HG02759 (cell line): ENCODE data around the gene WNT7B.

Source experiments
- ATAC-seq: cut with Tn5 transposase; IDR thresholded peaks from one replicate; pipeline ENCODE4 v1.9.1; 2021; ENCODE audit warnings: mild to moderate bottlenecking, moderate library complexity; ENCODE audit not compliant: unreplicated experiment

Gene WNT7B

DNA sequence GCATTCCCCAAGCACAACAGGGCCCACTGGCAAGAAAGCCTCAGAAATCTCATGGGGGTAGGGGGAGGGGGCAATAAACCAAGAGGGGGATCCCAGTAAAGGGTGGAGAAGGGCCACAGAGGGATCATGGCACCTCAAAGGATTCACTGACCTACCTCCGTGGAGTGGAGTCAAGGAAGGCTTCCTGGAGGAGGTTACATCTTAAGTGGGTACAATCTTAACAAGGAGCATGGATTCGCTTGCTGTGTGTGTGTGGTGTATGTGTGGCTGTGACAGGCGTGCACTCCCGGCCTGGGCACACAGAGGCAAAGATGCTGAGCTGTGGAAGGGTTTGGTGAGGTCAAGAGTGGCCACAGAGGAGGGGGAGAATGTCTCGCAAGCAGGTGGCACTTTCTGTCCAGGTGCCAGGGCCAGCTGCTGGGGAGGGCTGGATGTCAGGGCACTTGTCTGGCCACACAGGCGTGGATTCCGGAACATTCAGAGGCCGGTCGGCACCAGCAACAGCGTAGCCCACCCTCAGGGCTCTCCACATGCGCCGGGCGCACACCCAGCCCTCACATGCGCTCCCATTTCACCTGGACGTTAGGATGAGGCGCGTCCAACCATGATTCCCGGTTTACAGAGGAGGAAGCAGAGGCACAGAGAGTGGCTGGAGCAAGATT is 43.3 kb downstream of the WNT7B start:
- ATAC-seq = no peak

DNA sequence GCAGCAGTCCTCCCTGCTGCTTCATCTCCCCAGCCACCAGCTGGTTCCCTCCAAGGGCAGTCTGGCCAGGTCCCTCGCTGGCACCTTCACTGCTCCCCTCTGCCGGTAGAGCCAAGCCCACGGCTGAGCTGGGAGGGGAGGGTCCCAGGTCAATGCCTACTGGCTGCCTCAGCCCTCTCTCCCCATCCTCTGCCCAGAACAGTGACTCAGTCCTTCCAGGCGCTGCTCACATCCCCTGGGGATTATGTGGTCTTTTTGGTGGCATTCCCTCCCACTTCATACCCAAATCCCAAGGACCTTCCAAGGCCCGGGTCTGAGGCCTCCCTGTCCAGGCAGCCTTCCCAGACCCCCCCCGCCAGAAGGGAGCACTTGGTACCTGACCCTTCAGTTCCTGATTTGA is 44.9 kb downstream of the WNT7B start:
- ATAC-seq = no peak

DNA sequence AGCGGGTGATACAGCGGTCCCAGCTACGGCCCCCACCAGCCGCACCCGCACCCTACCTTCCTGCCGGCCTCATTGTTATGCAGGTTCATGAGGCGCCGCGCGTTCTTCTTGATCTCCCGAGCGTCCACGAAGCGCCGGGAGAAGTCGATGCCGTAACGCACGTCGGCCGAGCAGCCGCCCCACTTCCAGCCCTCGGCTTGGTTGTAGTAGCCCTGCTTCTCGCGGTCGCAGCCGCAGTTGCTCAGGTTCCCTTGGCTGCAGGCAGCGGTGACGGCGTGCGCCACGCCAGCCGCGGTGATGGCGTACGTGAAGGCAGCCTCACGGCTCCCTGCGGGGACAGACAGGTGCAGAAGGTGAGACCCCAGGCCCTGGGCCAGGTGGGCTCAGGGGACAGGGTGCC is 45.9 kb downstream of the WNT7B start:
- no peak for ATAC-seq

DNA sequence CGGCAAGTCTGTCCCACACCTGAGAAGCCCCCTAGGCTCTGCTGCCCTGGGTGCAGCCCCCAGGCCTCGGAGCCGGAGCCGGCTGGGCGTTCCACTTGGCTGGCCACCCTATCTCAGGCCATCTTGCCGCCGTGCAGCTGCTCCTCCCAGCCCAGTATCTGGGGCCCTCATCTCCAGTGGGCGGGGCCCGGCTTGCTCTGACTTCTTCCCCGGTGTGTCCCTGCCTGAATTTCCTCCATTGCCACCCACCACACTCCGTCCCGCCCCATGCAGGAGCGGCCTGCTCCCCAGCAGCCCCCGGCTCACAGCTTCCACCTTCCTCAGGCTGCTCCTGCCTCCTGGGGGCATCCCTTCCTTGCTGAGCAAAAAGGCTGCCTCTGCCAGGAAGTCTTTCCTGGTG is 46.6 kb downstream of the WNT7B start:
- ATAC-seq = no peak

DNA sequence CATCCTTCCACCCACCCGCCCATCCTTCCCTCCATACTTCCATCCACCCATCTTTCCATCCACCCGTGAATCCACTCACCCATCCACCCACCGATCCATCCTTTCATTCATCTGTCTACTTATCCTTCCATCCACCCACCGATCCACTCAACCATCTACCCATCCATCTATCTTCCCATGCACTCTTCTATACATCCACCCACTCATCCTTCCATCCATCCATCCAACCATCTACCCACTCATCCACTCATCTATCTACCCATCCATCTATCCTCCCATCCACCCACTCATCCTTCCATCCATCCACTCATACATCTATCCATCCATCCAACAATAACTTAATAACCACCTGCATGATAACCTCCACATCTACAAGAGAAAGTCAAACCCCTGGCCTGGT is 47.3 kb downstream of the WNT7B start:
- ATAC-seq = no peak

DNA sequence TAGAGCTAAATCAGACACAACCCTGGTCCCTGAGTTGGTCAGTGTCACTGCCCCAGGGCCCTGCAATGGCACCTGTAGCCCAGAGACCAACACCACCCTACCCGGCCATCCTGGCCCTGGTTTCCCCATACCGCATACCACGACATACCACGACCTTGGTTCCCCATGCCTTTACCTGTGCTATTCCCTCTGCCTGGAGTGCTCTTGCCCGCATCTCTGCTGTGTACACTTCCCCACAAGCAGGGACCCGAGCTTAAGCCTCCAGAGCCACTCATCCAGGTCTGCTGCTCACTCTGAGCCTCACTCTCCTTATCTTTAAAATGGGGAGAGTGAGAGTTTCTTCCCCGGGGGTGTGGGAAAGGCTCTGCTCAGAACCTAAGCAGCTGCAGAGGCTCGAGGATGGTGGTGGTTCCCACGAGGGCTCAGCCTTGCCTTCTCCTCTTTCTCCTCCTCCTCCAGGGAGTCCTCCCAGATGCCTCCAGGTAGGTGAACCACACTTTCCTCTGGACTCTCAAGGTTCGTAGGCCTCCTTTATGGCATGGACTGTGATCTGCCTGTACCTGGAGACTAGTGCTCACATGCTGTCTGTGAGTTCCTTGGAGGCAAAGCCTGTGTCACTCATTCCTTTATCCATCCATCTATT is 48.1 kb downstream of the WNT7B start:
- ATAC-seq = no peak

DNA sequence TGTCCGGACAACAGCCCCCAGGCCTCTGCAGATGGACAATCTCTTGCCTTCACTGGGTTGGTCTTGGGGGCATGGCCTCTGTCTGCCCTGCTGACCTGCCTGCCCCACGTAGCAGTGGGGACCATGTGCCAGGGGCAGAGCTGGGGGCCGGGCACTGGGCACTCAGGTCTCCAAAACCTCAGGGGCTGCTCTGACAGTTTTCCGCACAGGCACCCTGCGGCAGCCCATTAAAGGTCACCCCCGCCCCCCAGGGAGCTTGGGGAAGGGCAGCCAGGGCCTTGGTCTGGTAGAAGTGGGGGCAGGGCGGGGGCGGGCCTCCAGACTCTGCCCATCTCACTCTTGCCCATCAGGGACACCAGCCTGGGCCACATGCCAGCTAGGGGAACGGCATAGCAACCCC is 49.9 kb downstream of the WNT7B start:
- no peak for ATAC-seq

DNA sequence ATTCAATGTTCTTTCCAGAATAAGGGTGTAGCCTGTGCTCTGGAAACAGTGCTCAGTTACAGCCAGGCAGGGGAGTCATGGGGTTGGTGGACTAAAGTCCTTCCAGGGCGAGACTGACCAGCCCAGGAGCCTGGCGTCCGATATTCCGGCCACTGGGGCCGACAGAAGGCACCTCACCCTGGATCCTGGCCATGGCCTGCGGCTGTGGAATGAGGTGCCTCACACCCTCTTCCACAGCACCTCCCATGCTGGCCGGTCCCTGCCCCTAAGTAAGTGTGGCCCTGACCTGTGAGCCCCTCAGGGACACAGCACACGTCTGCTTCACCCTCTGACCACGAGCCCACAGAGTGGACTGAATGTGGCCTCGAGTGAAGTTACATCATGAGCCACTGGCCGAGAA is 50.5 kb downstream of the WNT7B start:
- no peak for ATAC-seq

DNA sequence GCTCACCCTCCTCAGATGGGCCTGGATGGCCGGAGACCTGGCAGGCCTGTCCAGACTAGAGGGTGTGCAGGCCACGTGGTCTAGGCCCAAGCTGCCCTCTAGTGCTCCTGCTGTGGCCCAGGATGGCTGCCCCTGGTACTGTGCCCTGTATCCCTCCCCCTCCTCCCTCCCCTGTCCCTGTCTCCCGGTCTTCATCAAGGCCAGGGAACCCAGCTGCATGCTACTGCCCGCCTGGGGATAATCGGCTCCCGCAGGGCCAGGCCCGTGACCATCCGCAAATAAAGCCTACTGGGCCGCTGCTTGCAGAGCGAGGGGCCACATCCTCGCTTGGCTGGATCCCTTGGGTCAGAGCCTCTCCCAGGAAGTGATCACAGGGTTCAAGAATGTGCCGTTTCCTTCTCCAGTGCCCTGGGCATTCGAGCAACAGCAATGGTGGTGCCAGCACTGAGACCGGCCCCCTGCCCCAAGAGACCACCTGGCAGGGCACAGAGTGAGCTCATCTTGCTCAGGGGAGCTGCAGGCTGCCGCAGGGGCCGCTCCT is 51.1 kb downstream of the WNT7B start:
- no peak for ATAC-seq

DNA sequence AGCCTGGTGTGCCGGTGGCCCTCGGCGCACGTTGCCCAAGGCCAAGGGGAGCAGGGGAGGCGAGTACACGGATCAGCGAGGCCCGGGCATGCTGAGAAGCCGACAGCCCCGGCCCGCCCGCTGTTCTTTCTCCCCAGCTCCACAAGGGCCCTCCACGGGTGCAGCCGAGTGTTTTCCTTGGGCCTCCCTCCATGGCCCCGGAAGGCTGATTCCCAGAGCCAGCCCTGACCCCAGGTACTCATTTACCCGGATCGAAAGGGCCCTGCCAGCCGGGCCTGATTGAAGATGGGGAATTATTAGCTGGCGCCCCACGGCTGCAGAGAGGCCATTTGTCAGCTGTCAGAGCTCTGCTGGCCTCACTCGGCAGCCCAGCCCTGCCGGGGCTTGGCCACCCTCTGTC is 53.1 kb downstream of the WNT7B start:
- ATAC-seq = no peak

DNA sequence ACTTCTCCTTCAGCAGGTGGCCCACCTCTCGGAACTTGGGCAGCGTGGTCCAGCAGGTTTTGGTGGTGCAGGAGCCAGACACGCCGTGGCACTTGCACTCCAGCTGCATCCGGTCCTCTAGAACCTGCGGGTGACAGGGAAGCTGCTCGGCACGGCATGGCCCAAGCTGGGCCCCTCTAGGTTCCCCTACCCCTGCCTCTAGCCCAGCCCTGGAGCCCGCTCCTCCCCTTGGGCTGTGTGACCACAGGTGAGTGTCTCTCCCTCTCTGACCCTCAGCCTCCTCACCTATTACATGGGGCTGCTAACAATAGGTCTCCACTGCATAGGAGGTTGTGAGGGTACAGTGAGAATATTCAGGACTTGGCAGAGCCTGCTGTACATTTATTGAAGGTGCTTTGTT is 53.8 kb downstream of the WNT7B start:
- ATAC-seq = no peak

DNA sequence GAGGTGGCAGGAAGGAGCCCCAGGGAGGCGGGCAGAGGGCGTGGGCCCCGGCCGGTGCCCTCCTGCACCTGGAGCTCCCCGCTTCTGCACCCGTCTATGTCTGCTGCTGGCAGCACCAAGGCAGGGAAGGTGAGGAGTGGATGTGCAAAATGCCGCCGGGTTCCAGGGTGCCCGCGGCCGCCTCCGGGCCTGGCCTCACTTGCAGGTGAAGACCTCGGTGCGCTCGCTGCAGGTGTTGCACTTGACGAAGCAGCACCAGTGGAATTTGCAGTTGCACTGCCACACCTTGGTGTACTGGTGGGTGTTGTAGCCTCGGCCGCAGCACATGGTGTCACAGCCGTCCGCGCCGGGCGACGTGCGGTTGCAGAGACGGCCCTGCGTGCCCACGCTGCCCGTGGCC is 54.3 kb downstream of the WNT7B start:
- ATAC-seq = no peak

DNA sequence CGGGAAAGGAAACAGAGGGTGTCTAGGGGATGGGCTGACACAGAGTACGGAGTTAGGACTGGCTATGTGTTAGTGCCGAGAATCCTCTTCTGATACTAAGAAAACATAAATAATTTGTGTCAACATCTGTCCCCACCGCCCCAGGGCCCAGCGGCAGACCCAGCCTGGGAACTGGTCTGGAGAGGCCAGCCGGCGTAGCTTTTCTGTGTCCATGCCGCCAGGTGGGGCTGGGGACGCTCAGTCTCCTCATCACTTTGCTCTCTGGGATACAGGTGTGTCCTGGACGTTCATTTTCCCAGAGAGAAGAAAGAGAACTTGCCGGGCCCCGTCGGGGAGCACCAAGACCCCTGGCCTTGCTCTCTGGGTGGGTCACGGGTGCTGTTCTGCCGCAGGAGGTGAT is 54.7 kb downstream of the WNT7B start:
- ATAC-seq = no peak

DNA sequence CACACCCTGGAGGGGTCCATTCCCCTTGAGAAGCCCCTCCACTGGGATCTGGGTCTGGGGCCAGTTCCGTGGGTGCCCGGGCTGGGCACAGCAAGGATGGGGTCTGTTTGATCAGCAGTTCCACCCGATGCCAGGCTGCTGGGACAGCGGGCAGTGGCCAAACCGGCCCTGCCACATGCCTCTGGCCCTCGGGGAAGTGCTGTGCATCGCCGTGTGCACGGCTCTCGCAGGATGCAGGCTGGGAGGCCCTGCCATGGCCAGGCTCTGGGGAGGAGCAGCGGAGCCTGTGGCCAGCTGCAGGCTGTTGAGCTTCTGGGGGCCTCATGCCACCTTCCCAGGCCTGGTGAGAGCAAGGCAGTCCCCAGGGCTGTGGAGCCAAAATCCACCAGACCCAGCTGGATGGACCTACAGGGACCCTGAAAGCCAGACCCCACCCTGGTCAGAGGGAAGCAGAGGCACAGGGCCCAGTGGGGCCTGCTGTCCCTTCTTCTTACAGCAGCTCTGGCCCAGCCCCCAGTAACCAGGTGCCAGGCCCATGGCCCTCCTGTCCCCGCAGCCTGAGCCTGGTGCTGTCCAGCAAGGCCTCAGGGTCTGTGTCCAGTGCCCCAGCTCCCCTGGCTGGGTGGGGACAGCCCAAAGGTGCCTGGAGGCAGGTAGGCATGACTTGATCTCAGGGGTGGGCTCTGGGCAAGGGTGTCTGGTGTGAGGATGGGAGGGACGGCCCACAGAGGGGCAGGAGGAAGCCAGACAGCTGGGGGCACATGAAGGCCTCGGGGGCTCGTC is 57.3 kb downstream of the WNT7B start:
- no peak for ATAC-seq

DNA sequence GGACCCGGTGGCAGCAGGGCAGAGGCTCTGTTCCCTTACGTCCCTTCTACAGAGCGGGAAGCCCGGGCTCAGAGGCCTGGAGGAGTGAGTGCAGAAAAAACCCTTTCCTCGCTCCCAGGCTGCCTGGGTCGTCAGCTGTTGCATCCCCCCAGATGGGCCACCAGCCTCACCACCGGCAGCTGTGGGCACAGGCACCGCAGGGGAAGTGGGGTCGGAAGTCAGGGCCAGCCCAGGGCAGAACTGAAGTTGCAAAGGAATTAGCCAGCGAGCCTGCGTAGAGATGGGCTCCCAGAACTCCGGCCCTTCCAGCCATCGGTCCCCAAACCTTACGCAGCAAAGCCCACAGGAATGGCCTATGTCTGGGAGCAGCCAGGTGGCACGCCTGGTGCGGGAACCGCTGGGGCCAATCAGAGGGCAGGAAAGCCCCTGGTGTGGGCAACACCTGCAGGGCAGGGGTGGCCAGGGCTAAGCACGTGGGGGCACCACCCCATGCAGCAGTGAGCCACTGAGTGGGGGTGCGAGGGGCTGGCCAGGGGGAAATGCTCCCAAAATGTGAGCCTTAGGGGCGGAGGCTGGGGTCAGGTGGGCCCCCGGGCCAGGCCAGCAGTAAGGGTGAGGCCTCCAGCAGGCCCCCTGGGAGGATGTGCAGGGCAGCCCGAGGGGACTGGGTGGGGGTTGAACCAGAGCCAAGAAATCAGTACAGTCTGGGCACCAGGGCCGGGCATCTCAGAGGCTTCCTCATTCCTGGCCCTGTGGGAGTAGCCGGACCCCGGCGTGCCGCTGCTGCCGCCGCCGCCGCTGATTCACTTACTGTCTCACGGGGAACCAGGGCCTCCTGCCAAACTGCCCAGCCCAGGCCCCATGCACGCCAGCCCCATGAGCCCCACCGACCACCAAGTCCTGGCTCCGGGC is 58.2 kb downstream of the WNT7B start:
- no peak for ATAC-seq

DNA sequence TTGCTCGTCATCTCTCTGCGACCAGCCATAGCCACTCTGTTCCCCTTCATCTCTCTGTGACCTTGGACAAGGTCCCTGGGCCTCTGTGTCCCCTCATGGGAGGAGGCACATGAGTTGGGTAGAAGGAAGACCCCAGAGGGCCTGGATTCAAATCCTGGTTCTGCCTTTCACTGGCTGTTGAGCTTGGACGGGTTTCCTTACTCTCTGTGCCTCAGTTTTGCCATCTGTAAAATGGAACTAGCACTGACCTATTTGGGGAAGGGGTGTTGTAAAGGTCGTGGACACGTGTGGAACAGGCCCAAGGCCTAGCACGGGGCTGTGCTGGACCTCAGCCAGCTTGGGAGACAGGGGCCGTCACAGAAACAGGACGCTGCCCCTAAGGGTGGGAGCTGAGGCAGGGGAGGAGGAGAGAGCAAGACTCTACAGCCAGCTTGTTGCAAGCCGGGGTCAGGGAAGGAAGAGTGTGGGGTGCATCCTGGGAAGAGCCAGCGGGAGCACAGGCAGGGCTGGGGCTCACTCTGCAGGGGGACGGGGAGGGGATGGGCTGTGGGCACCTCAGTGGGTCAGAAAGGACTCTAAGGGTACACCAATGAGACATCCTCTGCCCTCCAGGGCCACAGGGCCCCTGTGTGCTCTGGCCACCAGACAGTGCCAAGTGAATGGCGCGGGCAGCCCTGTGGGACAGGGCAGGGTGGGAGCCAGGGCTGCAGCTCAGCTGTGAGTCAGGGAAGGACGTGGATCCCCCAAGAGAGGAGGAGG is 59.1 kb downstream of the WNT7B start:
- no peak for ATAC-seq

DNA sequence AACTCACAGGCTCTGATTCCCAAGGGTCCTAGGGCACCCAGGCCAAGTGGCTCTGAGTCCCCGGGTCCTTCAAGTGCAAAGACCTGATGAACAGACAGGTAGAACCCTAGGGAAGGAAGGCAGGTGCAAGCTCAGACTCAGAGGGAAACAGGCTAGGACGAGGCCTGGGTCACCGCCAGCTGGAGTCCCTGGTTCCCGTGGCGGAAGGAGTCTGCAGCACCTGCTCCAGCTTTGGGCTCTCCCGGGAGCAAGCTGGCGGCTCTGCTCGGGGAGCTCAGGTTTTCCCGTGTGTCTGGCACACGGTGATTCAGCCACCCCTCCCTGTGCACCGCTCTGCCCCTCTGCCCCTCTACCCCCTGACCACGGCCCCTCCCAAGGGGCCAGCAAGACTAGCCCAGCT is 59.8 kb downstream of the WNT7B start:
- ATAC-seq = no peak

DNA sequence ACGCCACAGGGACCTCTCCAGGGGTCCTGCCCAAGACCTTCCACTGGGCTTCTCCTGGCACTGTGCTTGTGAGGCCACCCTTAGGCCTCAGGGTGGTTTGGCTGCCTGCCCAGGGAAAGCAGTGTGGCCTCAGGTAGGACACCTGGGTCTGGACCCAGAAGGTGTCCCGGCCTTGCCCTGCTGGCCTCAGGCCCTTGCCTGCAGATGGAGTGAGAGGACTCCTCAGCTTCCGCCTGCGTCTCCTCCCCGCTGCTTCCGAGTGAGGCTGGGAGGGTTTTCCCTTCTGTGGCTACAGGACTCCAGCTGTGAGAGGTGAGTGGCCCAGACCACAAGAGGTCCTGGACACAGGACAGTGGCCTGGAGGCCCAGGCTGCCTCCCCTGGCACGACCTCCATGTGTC is 60.4 kb downstream of the WNT7B start:
- ATAC-seq = no peak

DNA sequence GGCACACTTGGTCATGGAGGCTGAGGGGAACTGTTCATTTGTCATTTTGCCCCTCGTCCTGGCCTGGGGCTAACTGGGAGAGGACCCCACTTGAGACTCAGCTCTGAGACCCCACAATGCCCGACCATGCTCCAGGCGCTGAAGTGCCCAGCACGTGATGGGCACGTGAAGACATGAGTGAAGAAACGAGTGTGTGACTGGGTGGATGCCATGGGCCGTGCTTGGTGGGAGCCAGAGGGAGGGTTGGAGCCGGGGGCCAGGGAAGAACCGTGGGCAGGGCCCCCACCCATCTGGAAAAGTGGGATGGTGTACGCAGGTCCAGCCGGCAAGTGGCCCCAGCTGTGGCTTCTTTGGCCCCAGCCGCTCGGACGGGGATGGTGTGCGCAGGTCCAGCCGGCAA is 61.1 kb downstream of the WNT7B start:
- no peak for ATAC-seq

DNA sequence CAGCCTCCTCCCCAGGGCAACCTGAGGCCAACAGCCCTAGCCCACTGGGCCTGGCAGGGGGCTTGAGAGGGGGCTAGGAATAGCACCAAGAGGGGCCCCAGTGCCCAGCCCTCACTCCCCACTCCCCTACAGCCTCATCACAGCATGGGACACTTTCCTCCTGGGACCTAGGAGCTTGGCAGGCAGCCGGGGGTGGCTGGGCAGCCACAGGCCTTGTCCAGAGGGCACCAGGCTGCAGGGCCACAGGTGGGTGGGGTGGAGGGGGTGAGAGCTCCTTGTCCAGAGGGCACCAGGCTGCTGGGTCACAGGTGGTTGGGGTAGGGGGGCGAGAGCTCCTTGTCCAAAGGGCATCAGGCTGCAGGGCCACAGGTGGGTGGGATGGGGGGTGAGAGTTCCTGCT is 61.8 kb downstream of the WNT7B start:
- no peak for ATAC-seq
